Tibial nerve (tissue), 4 donors: Measurements from ENCODE around the gene NDUFV3.

Experiments
- EP300 ChIP-seq, 2 donors: sonication (generic); formaldehyde crosslinking; IDR thresholded peaks; one replicate each; pipeline ENCODE4 v1.6.1; 2017; ENCODE audit warnings: antibody characterized with exemption in 2 of 2, mild to moderate bottlenecking in 1 of 2
- POLR2A ChIP-seq, 2 donors: fragments of 450-650 bp; IDR thresholded peaks; one replicate each; pipeline ENCODE4 v1.6.1; 2017; ENCODE audit warnings: antibody characterized with exemption in 2 of 2, mild to moderate bottlenecking in 2 of 2, moderate library complexity in 2 of 2
- TF ChIP-seq, protein P1 (sequence below), 5 experiments: fragments of 200-600 bp in 3 of 5; fragments of 450-650 bp in 2 of 5; sonication (generic) in 3 of 5; IDR thresholded peaks; one replicate each; pipeline ENCODE4 v1.5.1; 2016 to 2019; ENCODE audit warnings: antibody characterized with exemption in 5 of 5, mild to moderate bottlenecking in 3 of 5, moderate library complexity in 2 of 5

DNA sequence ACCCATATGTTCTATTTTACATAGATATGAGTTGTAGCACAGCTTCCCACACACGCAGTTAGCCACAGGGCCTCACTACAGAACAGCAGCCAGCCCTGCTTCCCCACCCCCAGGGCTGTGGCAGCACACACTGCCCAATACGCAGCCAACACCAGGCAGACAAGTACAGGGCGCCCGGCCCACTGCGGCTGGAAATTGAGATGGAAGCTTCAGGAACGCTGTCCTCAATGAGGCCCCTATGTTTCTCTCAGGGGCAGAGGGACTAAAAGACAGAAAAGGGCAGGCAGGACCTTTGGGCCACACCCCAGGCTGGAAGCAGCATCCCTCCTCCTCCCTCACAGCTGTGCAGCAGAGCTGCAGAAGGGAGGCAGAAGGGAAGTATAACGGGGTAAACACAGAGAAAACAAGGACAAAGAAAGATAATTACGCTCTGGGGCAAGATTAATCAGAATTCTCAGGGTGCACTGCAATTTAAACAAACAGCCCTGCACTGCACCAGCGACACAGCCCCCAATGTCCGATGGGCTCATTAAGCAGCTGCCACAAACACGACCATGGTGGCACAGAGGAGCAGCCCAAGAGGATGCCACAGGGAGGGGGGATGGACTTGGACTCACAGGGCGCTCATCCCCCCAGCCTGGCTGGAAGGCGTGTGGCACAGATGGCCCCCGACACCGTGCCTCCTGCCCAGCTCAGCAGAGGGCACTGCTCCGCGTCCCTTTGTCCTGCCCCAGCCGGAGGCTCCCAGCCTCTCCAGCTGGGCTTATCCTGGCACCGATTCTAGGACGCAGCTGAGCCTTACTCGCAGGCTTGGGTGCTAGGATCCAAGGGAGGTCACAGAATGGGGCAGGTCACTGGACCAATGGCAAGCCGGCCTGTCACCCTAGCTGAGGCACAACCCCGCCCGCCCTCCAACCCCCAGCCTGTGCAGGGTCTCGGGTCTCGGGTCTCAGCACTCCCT is 28.0 kb upstream of the NDUFV3 start:
- TF ChIP-seq EP300 (IDR thresholded peaks at IDR 0.05) (no peak), POLR2A (IDR thresholded peaks at IDR 0.05) (no peak)
- TF ChIP-seq, protein P1, sequence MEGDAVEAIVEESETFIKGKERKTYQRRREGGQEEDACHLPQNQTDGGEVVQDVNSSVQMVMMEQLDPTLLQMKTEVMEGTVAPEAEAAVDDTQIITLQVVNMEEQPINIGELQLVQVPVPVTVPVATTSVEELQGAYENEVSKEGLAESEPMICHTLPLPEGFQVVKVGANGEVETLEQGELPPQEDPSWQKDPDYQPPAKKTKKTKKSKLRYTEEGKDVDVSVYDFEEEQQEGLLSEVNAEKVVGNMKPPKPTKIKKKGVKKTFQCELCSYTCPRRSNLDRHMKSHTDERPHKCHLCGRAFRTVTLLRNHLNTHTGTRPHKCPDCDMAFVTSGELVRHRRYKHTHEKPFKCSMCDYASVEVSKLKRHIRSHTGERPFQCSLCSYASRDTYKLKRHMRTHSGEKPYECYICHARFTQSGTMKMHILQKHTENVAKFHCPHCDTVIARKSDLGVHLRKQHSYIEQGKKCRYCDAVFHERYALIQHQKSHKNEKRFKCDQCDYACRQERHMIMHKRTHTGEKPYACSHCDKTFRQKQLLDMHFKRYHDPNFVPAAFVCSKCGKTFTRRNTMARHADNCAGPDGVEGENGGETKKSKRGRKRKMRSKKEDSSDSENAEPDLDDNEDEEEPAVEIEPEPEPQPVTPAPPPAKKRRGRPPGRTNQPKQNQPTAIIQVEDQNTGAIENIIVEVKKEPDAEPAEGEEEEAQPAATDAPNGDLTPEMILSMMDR (IDR thresholded peaks at IDR 0.05) = no peak
